Hepatocyte (in vitro differentiated cells): ENCODE data around the gene S100A4. TPM values are rescaled to one million over a fixed set of nuclear protein-coding genes. Genes with fewer than 3 reads are reported as not detected.

Experiments
- DNase-seq: peaks from one replicate; pipeline ENCODE4 v3.0.0-alpha.2; 2016; ENCODE audit warnings: low spot score
- H2AFZ ChIP-seq: fragments of 200-600 bp; sonication (generic); 2 replicates; pipeline ENCODE4 v1.6.0; 2016; ENCODE audit warnings: antibody characterized with exemption, mild to moderate bottlenecking
- H3K27ac ChIP-seq: fragments of 200-600 bp; sonication (generic); 2 replicates; pipeline ENCODE4 v1.5.1; 2016; ENCODE audit warnings: mild to moderate bottlenecking
- H3K27me3 ChIP-seq: fragments of 200-600 bp; sonication (generic); 2 replicates; pipeline ENCODE4 v1.6.1; 2016
- H3K36me3 ChIP-seq: fragments of 200-600 bp; sonication (generic); replicated peaks from 2 replicates; pipeline ENCODE4 v1.5.1; 2016; ENCODE audit warnings: low read depth; ENCODE audit not compliant: insufficient read depth
- H3K4me1 ChIP-seq: fragments of 200-600 bp; sonication (generic); 2 replicates; pipeline ENCODE4 v1.5.1; 2016; ENCODE audit warnings: mild to moderate bottlenecking, moderate library complexity; ENCODE audit not compliant: insufficient read depth
- H3K4me2 ChIP-seq: fragments of 200-600 bp; sonication (generic); 2 replicates; pipeline ENCODE4 v1.6.0; 2016
- H3K4me3 ChIP-seq: fragments of 200-600 bp; sonication (generic); 2 replicates; pipeline ENCODE4 v1.5.1; 2016; ENCODE audit warnings: mild to moderate bottlenecking
- H3K79me2 ChIP-seq: fragments of 200-600 bp; sonication (generic); 2 replicates; pipeline ENCODE4 v1.6.0; 2017; ENCODE audit warnings: mild to moderate bottlenecking
- H3K9me2 ChIP-seq: fragments of 200-600 bp; sonication (generic); replicated peaks from 2 replicates; pipeline ENCODE4 v1.6.0; 2017; ENCODE audit warnings: mild to moderate bottlenecking; ENCODE audit not compliant: insufficient read depth
- H3K9me3 ChIP-seq: fragments of 200-600 bp; sonication (generic); 2 replicates; pipeline ENCODE4 v1.5.1; 2016; ENCODE audit warnings: low read depth, mild to moderate bottlenecking
- H4K20me1 ChIP-seq: fragments of 200-600 bp; sonication (generic); 2 replicates; pipeline ENCODE4 v1.6.0; 2016; ENCODE audit warnings: mild to moderate bottlenecking; ENCODE audit not compliant: insufficient read depth, poor library complexity, severe bottlenecking
- CTCF ChIP-seq: fragments of 200-600 bp; sonication (generic); IDR thresholded peaks from 2 replicates; pipeline ENCODE4 v1.5.1; 2016; ENCODE audit warnings: antibody characterized with exemption, mild to moderate bottlenecking; ENCODE audit not compliant: poor library complexity
- EZH2 ChIP-seq: fragments of 200-600 bp; sonication (generic); IDR thresholded peaks from 2 replicates; pipeline ENCODE4 v1.6.1; 2016; ENCODE audit warnings: antibody characterized with exemption, mild to moderate bottlenecking, borderline replicate concordance
- EZH2phosphoT487 ChIP-seq: fragments of 200-600 bp; sonication (generic); IDR thresholded peaks from one replicate; pipeline ENCODE4 v1.6.1; 2018; ENCODE audit warnings: antibody characterized with exemption, mild to moderate bottlenecking, low read depth, moderate library complexity; ENCODE audit not compliant: unreplicated experiment, severe bottlenecking
- WGBS: methylation state at CpG from one replicate; pipeline ENCODE4 v1.1.6; 2016; ENCODE audit warnings: low lambda C conversion rate; ENCODE audit errors: missing lambda C conversion rate; 5-methylcytosine and 5-hydroxymethylcytosine counted together
- polyA plus RNA-seq: library from polyadenylated mRNA; unstranded; fragments of >200 nt; fragmentation: Nextera tagmentation; extraction: Ambion mirVana; gene quantifications from 2 replicates; pipeline ENCODE4 v1.2.1, GENCODE V29; 2016
- total RNA-seq: library from RNA; depleted of rRNA; stranded (reverse); fragments of >200 nt; gene quantifications from 2 replicates; pipeline ENCODE4 v1.2.3, GENCODE V29; 2014

Gene S100A4
- total and polyA plus RNA-seq, 2 experiments from 2014 or later = 64.1 to 116 TPM

- no peaks in the 10 kb centered on the region for H3K9me2 ChIP-seq
- no peaks in the 10 kb centered on the region for H3K36me3 ChIP-seq
- no peak overlapping the region for H2AFZ ChIP-seq
- WGBS = 94% methylated on average over 7 of the region's 7 CpGs
- no peaks in the 10 kb centered on the region for H3K79me2 ChIP-seq
- no peak for DNase-seq
- TF ChIP-seq EZH2 (no peak), CTCF (no peak), EZH2phosphoT487 (no peak)
- H3K4me2 ChIP-seq = no peak overlapping the region
- H3K27ac ChIP-seq = no peak overlapping the region
- peaks cover 7% of the 10 kb centered on the region for H3K4me1 ChIP-seq
- no peaks in the 10 kb centered on the region for H4K20me1 ChIP-seq
- H3K9me3 ChIP-seq = no peaks in the 10 kb centered on the region
- no peak overlapping the region for H3K4me3 ChIP-seq
- H3K27me3 ChIP-seq = no peaks in the 10 kb centered on the region
Observed at GRCh38 chr1:153513666-153514065, 31.9 kb downstream of the S100A4 start.

DNA sequence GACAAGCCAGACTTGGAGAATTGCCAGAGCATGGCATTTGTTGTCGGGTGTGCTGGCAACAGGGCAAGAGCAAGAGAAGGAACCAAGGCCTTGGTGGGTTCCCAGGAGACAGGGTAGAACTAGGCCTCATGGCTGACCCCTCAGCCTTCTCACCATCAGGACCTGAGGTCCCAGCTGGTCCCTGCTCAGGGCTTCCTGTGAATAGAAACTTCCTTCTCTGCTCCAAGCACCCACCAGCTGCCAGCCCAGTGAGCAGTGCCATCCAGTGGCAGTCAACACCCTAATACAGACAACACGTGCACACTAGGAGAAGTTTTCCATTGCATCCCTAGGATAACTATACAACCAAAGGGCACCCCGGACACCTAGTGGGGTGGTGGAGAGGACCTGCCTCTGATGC lies 32.6 kb downstream of the S100A4 start:
- Histone ChIP-seq H3K36me3 (no peaks in the 10 kb centered on the region), H3K79me2 (no peaks in the 10 kb centered on the region), H3K27me3 (no peaks in the 10 kb centered on the region), H3K9me2 (no peaks in the 10 kb centered on the region), H3K4me3 (no peak overlapping the region), H3K4me1 (peaks cover 8% of the 10 kb centered on the region), H3K4me2 (no peak overlapping the region), H3K9me3 (no peaks in the 10 kb centered on the region), H2AFZ (no peak overlapping the region), H3K27ac (no peak overlapping the region), H4K20me1 (no peaks in the 10 kb centered on the region)
- no peak for DNase-seq
- TF ChIP-seq CTCF (no peak), EZH2 (no peak), EZH2phosphoT487 (no peak)
- WGBS = 88% methylated on average over 3 of the region's 3 CpGs

DNA sequence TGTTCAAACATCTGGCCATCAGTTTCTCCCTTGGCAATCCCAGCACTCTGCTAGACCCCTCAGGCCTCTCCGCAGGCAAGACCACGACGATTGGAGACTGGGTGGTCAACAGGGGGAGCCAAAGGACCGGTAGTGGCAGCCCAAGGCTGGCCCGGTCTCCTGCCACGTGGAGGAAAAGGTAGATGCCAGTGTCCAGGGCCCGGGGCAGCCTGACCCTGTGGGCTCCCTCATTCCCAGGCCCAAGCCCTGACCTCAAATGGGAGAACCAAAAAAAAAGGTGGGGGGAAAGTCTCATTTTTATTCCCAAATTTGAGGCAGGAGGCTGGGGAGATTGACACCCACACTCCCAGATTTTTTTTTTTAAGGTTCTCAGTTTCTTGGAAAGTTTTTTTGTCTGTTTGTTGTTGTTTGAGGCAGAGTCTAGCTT lies 34.6 kb downstream of the S100A4 start:
- Histone ChIP-seq H3K27me3 (no peaks in the 10 kb centered on the region), H3K9me2 (no peaks in the 10 kb centered on the region), H3K36me3 (no peaks in the 10 kb centered on the region), H3K4me3 (no peak overlapping the region), H3K27ac (no peak overlapping the region), H2AFZ (peak overlapping the region; percentile 34), H3K9me3 (no peaks in the 10 kb centered on the region), H3K4me1 (peaks cover 25% of the 10 kb centered on the region), H3K79me2 (no peaks in the 10 kb centered on the region), H3K4me2 (no peak overlapping the region), H4K20me1 (no peaks in the 10 kb centered on the region)
- DNase-seq = peak; percentile 92
- TF ChIP-seq EZH2phosphoT487 = no peak
- TF ChIP-seq CTCF = peak; percentile 93
- TF ChIP-seq EZH2 = no peak
- 5% methylated on average over 7 of the region's 7 CpGs for WGBS
